Measurements from ENCODE around the gene SGO2.
"Not testable (repeated sequence)": the region's sequence is repeated elsewhere in the genome, so short reads cannot be mapped to it uniquely, and the experiment has no call there.

The SGO2 gene

DNA sequence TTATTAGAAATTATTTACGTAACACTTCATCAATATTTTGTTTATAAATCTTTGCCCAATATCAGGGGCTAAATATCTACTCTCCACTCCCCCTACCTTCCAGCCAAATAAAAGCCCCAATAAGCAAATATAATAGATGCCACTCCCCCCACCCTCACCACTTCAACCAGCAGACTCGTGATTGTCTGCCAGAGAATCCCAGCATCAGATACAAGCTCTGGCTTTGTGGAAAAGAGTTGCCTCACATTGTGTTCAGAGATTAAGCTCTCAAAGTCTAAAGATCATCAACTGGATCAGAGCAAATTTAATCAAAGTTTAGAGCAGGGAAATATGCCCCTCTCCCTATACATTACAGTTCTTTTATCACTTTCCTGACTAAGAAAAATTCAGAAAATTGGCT is 99.3 kb downstream of the SGO2 start:
- Histone ChIP-seq H3K4me2 (ENCODE audit: low read depth, low read length) (no peak overlapping the region), H3K9me3 (replicated peaks; ENCODE audit: insufficient read depth, low read length) (no peaks in the 10 kb centered on the region), H3K27ac (ENCODE audit: low read length) (no peak overlapping the region)

DNA sequence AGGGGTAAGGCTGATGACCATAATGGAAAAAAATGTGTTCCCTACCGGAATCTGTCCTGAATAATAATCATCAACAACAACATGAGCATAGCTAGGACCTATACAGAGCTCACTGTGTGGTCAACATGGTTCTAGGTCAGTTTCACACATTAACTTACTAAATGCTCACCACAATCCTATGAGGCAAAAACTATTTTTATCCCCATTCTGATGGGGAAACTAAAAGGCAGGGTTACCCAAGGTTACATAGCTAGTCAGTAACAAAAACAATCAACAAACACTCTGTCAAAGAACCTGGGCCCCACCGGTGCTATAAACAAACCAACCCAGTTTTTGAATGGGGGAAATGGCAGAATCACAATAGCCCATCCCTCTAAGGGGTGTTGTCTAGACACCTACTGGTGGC is 100.0 kb downstream of the SGO2 start:
- no peaks in the 10 kb centered on the region for H3K4me1 ChIP-seq (ENCODE audit: low read length)
- H3K4me2 ChIP-seq (ENCODE audit: low read depth, low read length): no peak overlapping the region

More for the DNA sequence above, 99.3 kb downstream of the SGO2 start:
- no peaks in the 10 kb centered on the region for H3K27me3 ChIP-seq (replicated peaks; ENCODE audit: insufficient read depth, low read length)
- no peaks in the 10 kb centered on the region for H3K36me3 ChIP-seq (replicated peaks; ENCODE audit: insufficient read depth, low read length)
- H3K9me2 ChIP-seq (replicated peaks; ENCODE audit: insufficient read depth, low read length): no peaks in the 10 kb centered on the region
- H2AFZ ChIP-seq (ENCODE audit: low read length): no peak overlapping the region
- DNase-seq: no peak
- no peaks in the 10 kb centered on the region for H4K20me1 ChIP-seq (ENCODE audit: insufficient read depth, low read length)
- no peaks in the 10 kb centered on the region for H3K4me1 ChIP-seq (ENCODE audit: low read length)
- H3F3A ChIP-seq (ENCODE audit: insufficient read depth, low read length): no peaks in the 10 kb centered on the region
- TF ChIP-seq CTCF (IDR thresholded peaks at IDR 0.05; ENCODE audit: low read length) (no peak), EZH2phosphoT487 (IDR thresholded peaks at IDR 0.05; ENCODE audit: low read length) (no peak), EZH2 (optimal IDR thresholded peaks at IDR 0.05; ENCODE audit: low read depth, low read length) (no peak)
- H3K4me3 ChIP-seq (ENCODE audit: low read length): no peak overlapping the region
- H3K9ac ChIP-seq (ENCODE audit: low read length): no peak overlapping the region
- H3K79me2 ChIP-seq (ENCODE audit: low read length): no peaks in the 10 kb centered on the region

GRCh38 chr2:200627110-200627770 is 101.2 kb downstream of the SGO2 start:
- TF ChIP-seq CTCF (IDR thresholded peaks at IDR 0.05; ENCODE audit: low read length): no peak
- no peak for TF ChIP-seq EZH2phosphoT487 (IDR thresholded peaks at IDR 0.05; ENCODE audit: low read length)
- TF ChIP-seq EZH2 (optimal IDR thresholded peaks at IDR 0.05; ENCODE audit: low read depth, low read length): no peak
- Histone ChIP-seq H3K9me2 (replicated peaks; ENCODE audit: insufficient read depth, low read length) (no peaks in the 10 kb centered on the region), H4K20me1 (ENCODE audit: insufficient read depth, low read length) (no peaks in the 10 kb centered on the region), H3K4me1 (ENCODE audit: low read length) (no peaks in the 10 kb centered on the region), H3K27ac (ENCODE audit: low read length) (no peak overlapping the region), H3K4me2 (ENCODE audit: low read depth, low read length) (no peak overlapping the region), H3K27me3 (replicated peaks; ENCODE audit: insufficient read depth, low read length) (no peaks in the 10 kb centered on the region), H2AFZ (ENCODE audit: low read length) (no peak overlapping the region), H3K9ac (ENCODE audit: low read length) (no peak overlapping the region), H3K36me3 (replicated peaks; ENCODE audit: insufficient read depth, low read length) (no peaks in the 10 kb centered on the region), H3K4me3 (ENCODE audit: low read length) (no peak overlapping the region), H3K9me3 (replicated peaks; ENCODE audit: insufficient read depth, low read length) (no peaks in the 10 kb centered on the region), H3F3A (ENCODE audit: insufficient read depth, low read length) (no peaks in the 10 kb centered on the region), H3K79me2 (ENCODE audit: low read length) (no peaks in the 10 kb centered on the region)
- no peak for DNase-seq

More for the DNA sequence above, 100.0 kb downstream of the SGO2 start:
- Histone ChIP-seq H3K9me3 (replicated peaks; ENCODE audit: insufficient read depth, low read length) (no peaks in the 10 kb centered on the region), H3K79me2 (ENCODE audit: low read length) (no peaks in the 10 kb centered on the region), H3K4me3 (ENCODE audit: low read length) (no peak overlapping the region), H2AFZ (ENCODE audit: low read length) (no peak overlapping the region), H3K9me2 (replicated peaks; ENCODE audit: insufficient read depth, low read length) (no peaks in the 10 kb centered on the region), H3K27me3 (replicated peaks; ENCODE audit: insufficient read depth, low read length) (no peaks in the 10 kb centered on the region), H3K27ac (ENCODE audit: low read length) (no peak overlapping the region), H4K20me1 (ENCODE audit: insufficient read depth, low read length) (no peaks in the 10 kb centered on the region), H3F3A (ENCODE audit: insufficient read depth, low read length) (no peaks in the 10 kb centered on the region), H3K9ac (ENCODE audit: low read length) (no peak overlapping the region), H3K36me3 (replicated peaks; ENCODE audit: insufficient read depth, low read length) (no peaks in the 10 kb centered on the region)
- DNase-seq: no peak
- no peak for TF ChIP-seq EZH2phosphoT487 (IDR thresholded peaks at IDR 0.05; ENCODE audit: low read length)
- no peak for TF ChIP-seq EZH2 (optimal IDR thresholded peaks at IDR 0.05; ENCODE audit: low read depth, low read length)
- TF ChIP-seq CTCF (IDR thresholded peaks at IDR 0.05; ENCODE audit: low read length): no peak

DNA sequence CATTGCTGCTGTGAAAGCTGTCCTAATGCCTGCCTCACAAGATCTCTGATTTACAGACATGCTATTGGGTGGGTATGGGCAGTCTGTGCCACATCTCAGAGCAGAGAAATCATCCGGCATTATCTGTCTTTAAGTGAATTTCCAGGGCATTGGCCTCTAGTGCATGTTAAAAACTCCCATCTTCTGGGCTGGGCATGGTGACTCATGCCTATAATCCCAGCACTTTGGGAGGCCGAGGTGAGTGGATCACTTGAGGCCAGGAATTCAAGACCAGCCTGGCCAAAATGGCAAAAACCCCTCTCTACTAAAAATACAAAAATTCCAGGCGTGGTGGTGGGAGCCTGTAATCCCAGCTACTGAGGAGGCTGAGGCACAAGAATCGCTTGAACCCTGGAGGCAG is 102.5 kb downstream of the SGO2 start:
- not testable (repeated sequence) for H3K79me2 ChIP-seq (ENCODE audit: low read length); DNase-seq

More for the DNA sequence above, 102.5 kb downstream of the SGO2 start:
- not testable (repeated sequence) for H3K4me1 ChIP-seq (ENCODE audit: low read length); H3K9me3 ChIP-seq (replicated peaks; ENCODE audit: insufficient read depth, low read length); H3K4me3 ChIP-seq (ENCODE audit: low read length); H2AFZ ChIP-seq (ENCODE audit: low read length); H4K20me1 ChIP-seq (ENCODE audit: insufficient read depth, low read length); H3K9me2 ChIP-seq (replicated peaks; ENCODE audit: insufficient read depth, low read length); H3K9ac ChIP-seq (ENCODE audit: low read length); H3K4me2 ChIP-seq (ENCODE audit: low read depth, low read length); H3F3A ChIP-seq (ENCODE audit: insufficient read depth, low read length); H3K27ac ChIP-seq (ENCODE audit: low read length); H3K36me3 ChIP-seq (replicated peaks; ENCODE audit: insufficient read depth, low read length); H3K27me3 ChIP-seq (replicated peaks; ENCODE audit: insufficient read depth, low read length)

Data from MM.1S (cell line).